Measurements from ENCODE around the gene GNG11. TPM values are rescaled to one million over a fixed set of nuclear protein-coding genes. Genes with fewer than 3 reads are reported as not detected.

The GNG11 gene
- total and polyA plus RNA-seq, 10 of the 15 experiments (the other 5 are each of a cell fraction or from before 2014, with no cell fraction given), result 0.15 to 2.4 (median 0.84) TPM

- WGBS (ENCODE audit: insufficient coverage, insufficient replicate concordance, low lambda C conversion rate, missing lambda C conversion rate), result 94% methylated on average over 3 of the region's 3 CpGs
- RAD21 ChIA-PET (ENCODE audit: unreplicated experiment), result no interaction called here
- Histone ChIP-seq H2AFZ (ENCODE audit: control insufficient read depth, low read depth, low read length) (no peak overlapping the region), H3K79me2 (ENCODE audit: control insufficient read depth, insufficient read depth, low read length) (no peaks in the 10 kb centered on the region), H3K27me3 (replicated peaks in 1 of 2; ENCODE audit: control insufficient read depth in 2 of 2, insufficient read depth in 2 of 2, low read length in 1 of 2) (no peaks in the 10 kb centered on the region), H3K4me1 (ENCODE audit: control insufficient read depth, insufficient read depth, low read length) (no peaks in the 10 kb centered on the region), H3K9me3 (replicated peaks; ENCODE audit: control insufficient read depth, insufficient read depth, low read length) (no peaks in the 10 kb centered on the region), H3K4me3 (no peak overlapping the region), H4K20me1 (ENCODE audit: control insufficient read depth, insufficient read depth) (no peaks in the 10 kb centered on the region), H3K27ac (ENCODE audit: control insufficient read depth, insufficient read depth) (no peak overlapping the region), H3K4me2 (ENCODE audit: control insufficient read depth, insufficient read depth) (no peak overlapping the region), H3K9ac (ENCODE audit: control insufficient read depth, insufficient read depth, low read length) (no peak overlapping the region), H3K36me3 (ENCODE audit: control insufficient read depth in 2 of 2, insufficient read depth in 2 of 2, low read length in 1 of 2) (no peaks in the 10 kb centered on the region)
- CTCF ChIA-PET, result interaction anchor here (0.7 to 1.4 kb wide), 2 partner anchors 9 to 129 kb away, joined by 3 read pairs; no protein-coding TSS in a partner anchor
- TF ChIP-seq MEF2B (IDR thresholded peaks at IDR 0.05; ENCODE audit: partially characterized antibody, poor library complexity, severe bottlenecking), result no peak
- TF ChIP-seq BHLHE40 (IDR thresholded peaks at IDR 0.05; ENCODE audit: borderline replicate concordance in 1 of 2, low read depth in 2 of 2, low read length in 1 of 2), result no peak
- no peak for TF ChIP-seq CTCF (IDR thresholded peaks at IDR 0.05 in 2 of 3, conservative IDR thresholded peaks at IDR 0.05 in 1 of 3; ENCODE audit: control insufficient read depth in 2 of 3, extremely low read depth in 1 of 3, insufficient read depth in 1 of 3, low read depth in 3 of 3, low read length in 3 of 3)
- no peak for TF ChIP-seq KLF5 (IDR thresholded peaks at IDR 0.05; ENCODE audit: partially characterized antibody)
- no peak for TF ChIP-seq ZNF24 (IDR thresholded peaks at IDR 0.05)
- no peak for TF ChIP-seq PAX8 (IDR thresholded peaks at IDR 0.05)
- no peak for TF ChIP-seq BRCA1 (IDR thresholded peaks at IDR 0.05; ENCODE audit: low read depth, low read length)
- TF ChIP-seq TARDBP (IDR thresholded peaks at IDR 0.05; ENCODE audit: borderline replicate concordance), result no peak
- no peak for TF ChIP-seq KAT2A (conservative IDR thresholded peaks at IDR 0.05; ENCODE audit: control insufficient read depth, low read depth, low read length)
- no peak for TF ChIP-seq PML (IDR thresholded peaks at IDR 0.05; ENCODE audit: low read length)
- no peak for TF ChIP-seq SRF (IDR thresholded peaks at IDR 0.05; ENCODE audit: low read depth in 2 of 2, low read length in 2 of 2)
- TF ChIP-seq IRF5 (IDR thresholded peaks at IDR 0.05; ENCODE audit: borderline replicate concordance), result no peak
- no peak for TF ChIP-seq MTA2 (IDR thresholded peaks at IDR 0.05; ENCODE audit: low read depth)
- TF ChIP-seq BACH1 (IDR thresholded peaks at IDR 0.05; ENCODE audit: borderline replicate concordance), result no peak
- no peak for TF ChIP-seq HSF1 (IDR thresholded peaks at IDR 0.05; ENCODE audit: low read depth, low read length)
- TF ChIP-seq NBN (IDR thresholded peaks at IDR 0.05), result no peak
- no peak for TF ChIP-seq FOXK2 (IDR thresholded peaks at IDR 0.05)
- FAIRE-seq (no peak), DNase-seq (ENCODE audit: low read depth, low spot score) (no peak), ATAC-seq (no peak)
- POLR2A ChIA-PET, result no interaction called here
- SMC1A ChIA-PET (ENCODE audit: uncharacterized antibody, unreplicated experiment), result interaction anchor here (0.9 kb wide), 1 partner anchor 14 kb away, joined by 3 read pairs; no protein-coding TSS in a partner anchor
- in situ Hi-C loops (cut with MboI), result no loop called here
- intact Hi-C loops (cut with micrococcal nuclease; ENCODE audit: unreplicated experiment), result no loop called here
- no TSS peak for BruUV-seq (replicated peaks)
Observed at GRCh38 chr7:93958216-93958615, 36.7 kb downstream of the GNG11 start.

Measured in GM12878 (cell line).